Germinal center (tissue), 1 donor: ENCODE data around the gene TPRX2.
"Not testable (repeated sequence)": the region's sequence is repeated elsewhere in the genome, so short reads cannot be mapped to it uniquely, and the experiment has no call there.

Experiments
- DNase-seq: peaks from one replicate; pipeline ENCODE4 v3.0.0; 2012; ENCODE audit warnings: mixed read lengths, low spot score

The TPRX2 gene

GRCh38 chr19:47861630-47862029, 2.6 kb downstream of the TPRX2 start:
- DNase-seq, result no peak

DNA sequence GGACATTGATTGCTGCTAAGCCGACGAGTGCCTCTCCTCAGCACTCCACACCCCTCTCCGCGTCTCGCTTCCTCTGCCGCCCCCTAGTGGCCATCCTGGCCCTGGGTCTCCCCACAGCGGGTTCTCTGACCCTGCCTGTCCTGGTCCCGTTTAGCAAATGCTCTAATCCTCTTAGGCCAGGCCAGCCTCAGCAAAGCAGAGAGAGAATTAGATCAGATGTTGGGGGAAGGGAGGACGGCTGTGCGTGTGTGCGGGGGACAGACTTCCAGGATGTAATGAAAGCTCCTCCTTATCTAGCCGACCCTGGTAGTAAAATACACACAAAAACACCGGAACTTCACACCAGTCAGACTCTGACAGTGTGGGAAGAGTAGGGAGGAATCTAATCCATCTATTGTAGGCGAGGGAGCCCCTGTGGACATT, 4.5 kb downstream of the TPRX2 start:
- DNase-seq, result peak; percentile 80

DNA sequence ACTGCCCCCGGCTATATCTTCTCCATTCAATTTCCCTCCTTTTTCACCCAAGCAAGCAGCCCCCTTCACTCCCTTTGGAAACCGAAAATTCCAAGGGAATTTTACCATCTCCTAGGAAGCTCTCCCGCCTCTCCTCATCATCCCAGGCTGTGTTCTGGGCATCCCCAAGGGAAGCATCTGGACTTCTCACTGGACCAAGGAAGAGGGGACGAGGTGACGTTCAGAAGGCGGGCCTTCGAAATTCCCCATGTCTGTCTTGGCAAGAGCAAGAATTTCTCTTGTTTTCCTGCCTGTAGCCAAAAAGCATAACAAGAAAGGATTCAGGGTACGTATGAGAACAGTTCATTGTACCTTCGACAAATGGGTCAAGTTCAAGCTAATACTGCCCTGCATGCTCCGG, 6.1 kb downstream of the TPRX2 start:
- DNase-seq, result no peak

- DNase-seq, result no peak
These were observed 19.9 kb downstream of the TPRX2 start for GRCh38 chr19:47878906-47879305.

DNA sequence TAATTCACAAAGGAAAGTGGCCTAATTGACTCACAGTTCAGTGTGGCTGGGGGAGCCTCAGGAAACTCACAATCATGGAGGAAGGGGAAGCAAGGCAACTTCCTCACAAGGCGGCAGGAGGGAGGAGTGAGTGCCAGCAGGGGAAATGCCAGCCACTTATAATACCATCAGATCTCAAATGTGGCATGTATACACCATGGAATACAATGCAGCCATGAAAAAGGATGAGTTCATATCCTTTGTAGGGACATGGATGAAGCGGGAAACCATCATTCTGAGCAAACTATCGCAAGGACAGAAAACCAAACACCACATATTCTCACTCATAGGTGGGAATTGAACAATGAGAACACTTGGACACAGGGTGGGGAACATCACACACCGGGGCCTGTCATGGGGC, 20.4 kb downstream of the TPRX2 start:
- DNase-seq, result not testable (repeated sequence)

DNA sequence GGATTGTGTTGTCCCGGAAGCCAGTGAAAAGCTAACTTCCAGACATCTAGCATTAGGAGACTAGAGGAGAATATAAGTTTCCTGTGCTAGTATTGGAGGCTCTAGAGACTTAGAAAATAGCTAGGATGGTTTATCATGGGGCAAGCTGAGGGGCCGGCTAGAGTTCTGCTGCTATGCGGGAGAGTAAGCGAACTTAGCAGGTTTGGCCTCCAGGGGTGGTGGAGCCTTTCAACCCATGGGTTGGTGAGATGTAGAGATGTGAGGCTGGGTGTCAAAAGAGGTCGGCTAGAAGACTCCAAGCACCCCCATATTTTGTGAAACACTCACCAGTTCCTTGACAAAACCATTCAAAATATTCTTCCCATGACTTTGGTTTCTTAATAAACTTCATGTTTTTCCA, 22.7 kb downstream of the TPRX2 start:
- DNase-seq, result no peak

- DNase-seq, result no peak
These were observed 23.9 kb downstream of the TPRX2 start for GRCh38 chr19:47882890-47883289.

- no peak for DNase-seq
These were observed 26.0 kb downstream of the TPRX2 start for GRCh38 chr19:47885067-47885463.

GRCh38 chr19:47886010-47886559, 27.1 kb downstream of the TPRX2 start, which contains the start of gene SULT2A1:
Gene SULT2A1, minus strand, starts transcription at chr19:47886315. Its CDS starts 58 bp downstream, at chr19:47886257.
- DNase-seq, result no peak

DNA sequence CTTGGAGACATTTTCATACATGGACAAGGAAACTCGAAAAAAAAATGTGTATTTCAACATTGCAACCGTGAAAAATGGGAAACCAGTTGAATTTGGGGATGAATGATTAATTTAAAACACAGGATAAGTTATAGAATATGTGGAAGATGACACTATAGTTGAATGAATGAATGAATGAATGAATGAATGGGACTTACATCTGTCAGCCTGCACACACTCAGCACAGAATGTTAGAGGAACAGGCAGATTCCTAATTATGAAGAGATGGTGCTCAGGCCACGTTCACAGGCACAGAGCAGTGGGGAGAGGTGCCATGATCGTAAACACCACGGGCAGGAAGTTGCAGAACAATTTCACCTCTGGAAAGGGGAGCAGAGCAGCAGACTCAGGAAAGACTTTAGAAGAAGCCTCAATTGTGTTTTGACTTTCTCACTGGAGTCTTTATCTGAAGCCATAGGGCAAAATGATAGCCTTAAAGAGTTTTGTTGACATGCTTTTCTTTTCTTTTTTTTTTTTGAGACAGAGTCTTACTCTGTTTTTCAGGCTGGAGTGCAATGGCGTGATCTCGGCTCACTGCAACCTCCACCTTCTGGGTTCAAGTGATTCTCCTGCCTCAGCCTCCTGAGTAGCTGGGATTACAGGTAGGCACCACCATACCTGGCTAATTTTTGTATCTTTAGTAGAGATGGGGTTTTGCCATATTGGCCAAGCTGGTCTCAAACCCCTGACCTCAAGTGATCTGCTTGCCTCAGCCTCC, 32.0 kb downstream of the TPRX2 start:
- DNase-seq, result no peak

GRCh38 chr19:47891622-47891922, 32.5 kb downstream of the TPRX2 start:
- DNase-seq, result no peak

DNA sequence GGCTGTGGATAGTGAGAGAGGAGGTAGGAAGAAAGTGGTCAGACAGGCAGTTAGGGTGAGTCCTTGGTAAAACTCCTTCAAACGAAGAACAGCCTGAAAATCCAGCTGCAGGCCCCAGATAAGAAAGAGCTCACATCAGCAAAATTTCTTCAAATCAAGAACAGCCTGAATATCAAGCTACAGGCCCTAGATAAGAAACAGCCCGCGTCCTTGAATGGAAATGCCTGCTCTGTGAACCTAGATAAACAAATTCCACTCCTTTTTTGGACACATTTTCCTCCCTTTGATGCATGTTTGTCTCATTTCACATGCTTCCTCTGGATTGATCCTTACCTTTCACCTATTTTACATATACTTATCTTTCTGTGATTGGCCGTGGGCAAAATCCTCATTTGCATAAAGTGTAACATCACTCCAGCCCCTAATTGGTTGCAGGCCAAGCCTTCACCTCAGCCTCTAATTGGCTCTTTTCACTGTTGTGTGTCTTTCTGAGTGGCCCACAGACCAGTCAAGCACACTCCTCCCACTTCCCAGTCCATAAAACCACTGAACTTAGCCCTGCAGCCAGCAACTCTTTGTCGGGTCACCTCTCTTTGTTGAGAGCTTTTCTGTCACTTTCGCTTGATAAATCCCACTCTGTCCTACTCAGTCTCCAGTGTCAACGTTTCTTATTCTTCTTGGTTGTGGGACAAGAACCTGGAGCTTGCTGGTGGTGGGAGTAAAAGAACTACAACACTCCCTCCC, 33.1 kb downstream of the TPRX2 start:
- no peak for DNase-seq

DNA sequence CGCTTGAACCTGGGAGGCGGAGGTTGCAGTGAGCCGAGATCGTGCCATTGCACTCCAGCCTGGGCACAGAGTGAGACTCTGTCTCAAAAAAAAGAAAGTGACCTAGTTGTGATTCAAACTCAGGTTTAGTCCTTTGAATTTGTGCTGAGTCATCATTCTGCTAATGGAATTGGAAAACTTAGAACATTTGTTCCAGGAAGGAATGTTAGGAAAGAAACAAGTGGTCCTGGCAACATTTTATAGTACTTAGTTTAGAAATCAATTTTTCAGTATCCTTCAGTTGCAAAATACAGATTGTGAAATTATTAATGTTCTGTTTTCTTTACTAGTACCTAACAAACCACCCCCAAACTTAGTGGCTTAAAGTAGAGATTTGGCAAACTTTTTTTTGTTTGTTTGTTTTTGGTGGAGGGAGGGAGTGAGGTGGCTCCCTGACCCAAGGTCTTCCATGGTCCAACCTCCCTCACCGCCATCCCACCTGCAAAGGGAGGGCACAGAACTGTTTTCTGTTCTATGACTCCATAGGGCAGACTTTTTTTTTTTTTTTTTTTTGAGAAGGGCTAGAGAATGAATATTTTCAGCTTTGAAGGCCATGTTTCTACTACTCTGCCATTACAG, 36.2 kb downstream of the TPRX2 start:
- DNase-seq, result no peak

- no peak for DNase-seq
These were observed 37.0 kb downstream of the TPRX2 start for GRCh38 chr19:47896019-47896418.

GRCh38 chr19:47896773-47897172, 37.7 kb downstream of the TPRX2 start:
- DNase-seq, result no peak

- DNase-seq, result no peak
These were observed 38.8 kb downstream of the TPRX2 start for GRCh38 chr19:47897861-47898260.

- DNase-seq, result no peak
These were observed 40.3 kb downstream of the TPRX2 start for GRCh38 chr19:47899335-47899734.

DNA sequence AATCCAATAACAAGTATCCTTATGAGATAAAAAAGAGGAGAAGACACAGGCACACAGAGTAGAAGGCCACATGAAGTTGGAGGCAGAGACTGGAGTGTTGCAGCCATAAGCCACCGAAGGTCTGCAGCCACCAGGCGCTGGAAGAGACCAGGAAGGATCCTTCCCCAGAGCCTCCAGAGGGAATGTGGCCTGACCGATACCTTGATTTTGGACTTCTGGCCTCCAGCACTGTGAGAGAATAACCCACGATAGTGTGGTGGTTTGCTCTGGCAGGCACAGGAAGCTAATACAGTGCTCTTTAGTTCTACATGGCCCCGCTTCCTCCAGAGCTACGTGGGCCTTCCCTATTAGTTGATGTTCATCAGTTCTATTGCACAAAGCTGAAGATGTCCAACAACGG, 42.3 kb downstream of the TPRX2 start:
- DNase-seq, result no peak

DNA sequence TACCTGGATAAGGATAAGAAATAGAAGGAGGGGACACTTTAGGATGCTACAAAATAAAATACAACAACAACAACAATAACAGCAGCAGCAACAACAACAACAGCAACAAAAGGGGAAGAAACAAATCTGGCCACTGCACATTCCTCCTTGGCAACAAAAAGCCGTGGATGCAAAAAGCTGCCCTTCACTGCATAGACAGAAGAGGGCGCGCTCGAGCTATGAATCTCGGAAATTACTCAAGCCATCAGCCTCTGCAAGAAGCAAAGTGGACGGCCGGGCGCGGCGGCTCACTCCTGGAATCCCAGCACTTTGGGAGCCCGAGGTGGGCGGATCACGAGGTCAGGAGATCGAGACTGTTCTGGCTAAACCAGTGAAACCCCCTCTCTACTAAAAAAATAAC, 50.3 kb downstream of the TPRX2 start:
- DNase-seq, result not testable (repeated sequence)

DNA sequence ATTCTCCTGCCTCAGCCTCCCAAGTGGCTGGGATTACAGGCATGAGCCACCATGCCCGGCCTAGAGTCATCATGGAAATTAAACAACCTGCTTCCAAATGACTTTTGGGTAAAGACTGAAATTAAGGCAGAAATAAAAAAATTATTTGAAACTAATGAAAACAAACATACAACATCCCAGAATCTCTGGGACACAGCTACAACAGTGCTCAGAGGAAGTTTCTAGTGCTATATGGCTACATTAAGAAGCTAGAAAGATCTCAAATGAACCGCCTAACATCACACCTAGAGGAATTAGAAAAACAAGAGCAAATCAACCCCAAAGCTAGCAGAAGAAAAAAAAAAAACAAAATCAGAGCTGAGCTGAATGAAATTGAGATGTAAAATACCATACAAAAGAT, 51.2 kb downstream of the TPRX2 start:
- DNase-seq, result not testable (repeated sequence)
